Mesodermal cell (in vitro differentiated cells): ENCODE data around the gene SDF2L1.
A peak's percentile ranks its signal among the peaks of the same experiment; 100 is the strongest.
"Not testable (repeated sequence)": the region's sequence is repeated elsewhere in the genome, so short reads cannot be mapped to it uniquely, and the experiment has no call there.

Experiments used
- H3K27ac ChIP-seq: 2 replicates; pipeline ENCODE4 v1.7.0; 2013; ENCODE audit warnings: mild to moderate bottlenecking, low read depth, low read length, moderate library complexity; ENCODE audit not compliant: severe bottlenecking
- H3K36me3 ChIP-seq: 2 replicates; pipeline ENCODE4 v1.7.1; 2013; ENCODE audit warnings: mild to moderate bottlenecking, low read length, moderate library complexity; ENCODE audit not compliant: control insufficient read depth, insufficient read depth
- H3K4me1 ChIP-seq: one replicate; pipeline ENCODE4 v1.7.1; 2013; ENCODE audit warnings: mild to moderate bottlenecking, low read length; ENCODE audit not compliant: insufficient read depth, control insufficient read depth, poor library complexity, severe bottlenecking
- H3K4me3 ChIP-seq: 2 replicates; pipeline ENCODE4 v1.7.0; 2013; ENCODE audit warnings: low read length, control low read depth, mild to moderate bottlenecking; ENCODE audit not compliant: insufficient read depth, poor library complexity, severe bottlenecking; ENCODE audit errors: extremely low read depth
- H3K9me3 ChIP-seq: 2 replicates; pipeline ENCODE4 v1.7.1; 2013; ENCODE audit warnings: mild to moderate bottlenecking, low read length, moderate library complexity; ENCODE audit not compliant: control insufficient read depth
- WGBS, 2 experiments: methylation state at CpG; one replicate each; pipeline ENCODE4 v1.1.5; 2013; ENCODE audit warnings: missing lambda C conversion rate in 2 of 2; ENCODE audit not compliant: insufficient coverage in 2 of 2; 5-methylcytosine and 5-hydroxymethylcytosine counted together

Gene SDF2L1

DNA sequence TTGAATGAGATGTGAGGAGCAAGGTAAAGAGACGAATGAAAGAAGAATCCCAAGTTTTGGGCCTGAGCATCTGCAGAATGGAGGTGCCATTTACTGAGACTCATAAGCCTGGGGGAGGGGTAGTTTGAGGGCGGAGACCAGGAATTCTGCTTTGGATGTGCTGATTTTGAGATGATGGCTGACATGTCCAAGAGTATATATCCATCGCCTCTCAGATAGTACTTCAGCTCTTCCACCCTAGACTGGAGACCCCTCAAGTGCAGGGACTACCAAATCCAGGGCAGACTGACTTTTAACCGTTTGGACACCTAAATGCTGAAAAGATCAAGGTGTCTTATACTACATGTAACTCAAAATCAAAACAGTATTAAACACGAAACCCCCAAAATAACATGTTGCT lies 1.3 kb upstream of the SDF2L1 start:
- WGBS, 2 experiments: 82 to 90% methylated on average over 3 of the region's 5 CpGs
- Histone ChIP-seq H3K4me1 (peaks cover 6% of the 10 kb centered on the region), H3K27ac (no peak overlapping the region), H3K4me3 (no peak overlapping the region), H3K36me3 (peaks cover 18% of the 10 kb centered on the region), H3K9me3 (no peaks in the 10 kb centered on the region)

DNA sequence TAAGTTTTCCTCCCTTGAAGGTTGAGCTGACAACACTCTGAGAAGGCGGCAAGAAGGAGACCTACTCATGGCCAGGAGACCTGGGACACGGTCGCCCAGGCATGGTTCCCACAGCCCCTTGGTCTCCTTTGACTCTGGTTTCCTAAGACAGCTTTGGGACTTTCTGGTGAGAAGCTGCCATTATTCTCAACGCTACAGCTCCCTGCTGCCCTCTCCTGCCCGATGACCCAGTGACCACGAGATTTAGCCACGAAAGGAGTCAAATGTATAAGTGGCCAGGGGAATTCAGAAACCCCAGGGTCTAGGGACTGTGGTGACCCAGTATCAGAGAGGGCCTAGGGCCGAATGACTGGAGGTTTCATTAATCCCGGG lies 699 bp upstream of the SDF2L1 start:
- peak overlapping the region; percentile 84 for H3K4me3 ChIP-seq

DNA sequence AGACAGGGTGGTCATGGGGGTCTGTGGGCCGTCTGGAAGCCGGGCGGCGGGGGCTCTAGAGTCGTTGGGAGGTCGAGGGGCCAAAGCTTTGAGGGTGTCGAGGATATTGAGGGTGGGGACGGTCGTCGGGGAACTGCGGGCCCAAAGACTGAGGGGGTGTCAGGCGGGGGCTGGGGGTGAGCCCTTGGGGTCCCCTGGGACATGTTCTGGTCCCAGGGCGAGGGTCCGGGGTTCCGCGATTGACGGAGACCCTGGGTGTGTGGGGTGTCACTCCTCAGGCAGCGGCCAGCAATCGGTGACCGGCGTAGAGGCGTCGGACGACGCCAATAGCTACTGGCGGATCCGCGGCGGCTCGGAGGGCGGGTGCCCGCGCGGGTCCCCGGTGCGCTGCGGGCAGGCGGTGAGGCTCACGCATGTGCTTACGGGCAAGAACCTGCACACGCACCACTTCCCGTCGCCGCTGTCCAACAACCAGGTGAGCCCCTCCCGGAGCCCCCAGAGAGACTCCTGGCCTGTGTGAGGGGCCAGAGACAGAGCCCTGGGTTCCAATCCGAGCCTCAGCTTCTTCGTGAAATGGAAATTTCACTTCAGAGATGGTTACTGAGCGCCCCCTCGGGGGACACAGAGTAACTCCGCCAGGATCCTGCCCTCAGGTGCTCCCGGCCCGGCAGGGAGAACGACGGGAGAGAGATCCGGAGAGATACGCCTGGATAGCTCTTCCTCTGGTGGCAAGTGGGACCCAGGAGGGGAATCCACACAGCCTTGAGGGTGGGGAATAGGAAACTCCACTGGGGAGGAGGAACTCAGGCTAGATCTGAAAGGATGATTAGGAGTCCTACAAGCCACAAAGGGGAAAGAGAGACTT lies 714 bp downstream of the SDF2L1 start:
- peaks cover 6% of the 10 kb centered on the region for H3K4me1 ChIP-seq
- peaks cover 33% of the 10 kb centered on the region for H3K36me3 ChIP-seq
- H3K4me3 ChIP-seq: peak overlapping the region; percentile 84
- WGBS, 2 experiments: 3 to 5% methylated on average over 46 to 56 of the region's 56 CpGs
- H3K27ac ChIP-seq: peak overlapping the region; percentile 69
- no peaks in the 10 kb centered on the region for H3K9me3 ChIP-seq

More for the DNA sequence above, 699 bp upstream of the SDF2L1 start:
- Histone ChIP-seq H3K4me1 (peaks cover 6% of the 10 kb centered on the region), H3K9me3 (no peaks in the 10 kb centered on the region), H3K36me3 (peaks cover 24% of the 10 kb centered on the region), H3K27ac (peak overlapping the region; percentile 78)
- 4 to 8% methylated on average over 8 of the region's 9 CpGs for WGBS, 2 experiments

DNA sequence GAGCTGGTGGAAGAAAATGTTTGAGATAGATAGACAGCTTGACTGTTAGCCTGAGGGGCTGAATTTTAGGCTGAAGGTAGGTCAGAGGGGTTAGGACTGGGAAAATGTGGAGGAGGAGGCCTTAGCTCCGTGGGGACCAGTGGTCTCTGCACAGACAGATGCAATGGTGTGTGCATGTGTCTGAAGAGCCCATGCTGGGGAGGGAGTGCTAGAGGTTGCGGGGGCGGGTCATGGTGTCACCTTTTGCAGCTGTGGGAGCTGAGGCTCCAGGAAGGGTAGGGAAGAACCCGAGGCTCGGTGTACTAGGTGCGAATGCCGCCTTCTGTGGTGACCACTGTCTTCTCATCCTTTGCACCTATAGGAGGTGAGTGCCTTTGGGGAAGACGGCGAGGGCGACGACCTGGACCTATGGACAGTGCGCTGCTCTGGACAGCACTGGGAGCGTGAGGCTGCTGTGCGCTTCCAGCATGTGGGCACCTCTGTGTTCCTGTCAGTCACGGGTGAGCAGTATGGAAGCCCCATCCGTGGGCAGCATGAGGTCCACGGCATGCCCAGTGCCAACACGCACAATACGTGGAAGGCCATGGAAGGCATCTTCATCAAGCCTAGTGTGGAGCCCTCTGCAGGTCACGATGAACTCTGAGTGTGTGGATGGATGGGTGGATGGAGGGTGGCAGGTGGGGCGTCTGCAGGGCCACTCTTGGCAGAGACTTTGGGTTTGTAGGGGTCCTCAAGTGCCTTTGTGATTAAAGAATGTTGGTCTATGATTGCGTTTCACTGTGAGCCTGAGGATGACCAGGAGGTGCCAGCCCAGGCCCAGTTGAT lies 1.6 kb downstream of the SDF2L1 start:
- Histone ChIP-seq H3K9me3 (no peaks in the 10 kb centered on the region), H3K36me3 (peaks cover 39% of the 10 kb centered on the region), H3K4me1 (peaks cover 6% of the 10 kb centered on the region), H3K4me3 (peak overlapping the region; percentile 84), H3K27ac (no peak overlapping the region)
- WGBS, 2 experiments: 95 to 97% methylated on average over 20 to 22 of the region's 22 CpGs

DNA sequence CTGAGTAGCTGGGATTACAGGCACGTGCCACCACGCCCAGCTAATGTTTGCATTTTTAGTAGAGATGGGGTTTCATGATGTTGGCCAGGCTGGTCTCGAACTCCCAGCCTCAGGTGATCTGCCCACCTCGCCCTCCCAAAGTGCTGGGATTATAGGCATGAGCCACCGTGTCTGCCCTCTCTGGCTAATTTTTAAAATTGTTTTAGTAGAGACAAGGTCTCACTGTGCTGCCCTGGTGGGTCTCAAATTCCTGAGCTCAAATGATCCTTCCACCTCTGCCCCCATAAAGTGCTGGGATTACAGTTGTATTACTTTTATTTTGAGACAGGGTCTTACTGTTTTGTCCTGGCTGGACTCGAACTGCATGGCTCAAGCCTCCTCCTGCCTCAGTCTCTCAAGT lies 3.4 kb downstream of the SDF2L1 start:
- not testable (repeated sequence) for H3K9me3 ChIP-seq, H3K27ac ChIP-seq, H3K4me3 ChIP-seq
- Histone ChIP-seq H3K4me1 (peaks cover 11% of the 10 kb centered on the region), H3K36me3 (peaks cover 46% of the 10 kb centered on the region)
- 93 to 96% methylated on average over 5 to 6 of the region's 6 CpGs for WGBS, 2 experiments

DNA sequence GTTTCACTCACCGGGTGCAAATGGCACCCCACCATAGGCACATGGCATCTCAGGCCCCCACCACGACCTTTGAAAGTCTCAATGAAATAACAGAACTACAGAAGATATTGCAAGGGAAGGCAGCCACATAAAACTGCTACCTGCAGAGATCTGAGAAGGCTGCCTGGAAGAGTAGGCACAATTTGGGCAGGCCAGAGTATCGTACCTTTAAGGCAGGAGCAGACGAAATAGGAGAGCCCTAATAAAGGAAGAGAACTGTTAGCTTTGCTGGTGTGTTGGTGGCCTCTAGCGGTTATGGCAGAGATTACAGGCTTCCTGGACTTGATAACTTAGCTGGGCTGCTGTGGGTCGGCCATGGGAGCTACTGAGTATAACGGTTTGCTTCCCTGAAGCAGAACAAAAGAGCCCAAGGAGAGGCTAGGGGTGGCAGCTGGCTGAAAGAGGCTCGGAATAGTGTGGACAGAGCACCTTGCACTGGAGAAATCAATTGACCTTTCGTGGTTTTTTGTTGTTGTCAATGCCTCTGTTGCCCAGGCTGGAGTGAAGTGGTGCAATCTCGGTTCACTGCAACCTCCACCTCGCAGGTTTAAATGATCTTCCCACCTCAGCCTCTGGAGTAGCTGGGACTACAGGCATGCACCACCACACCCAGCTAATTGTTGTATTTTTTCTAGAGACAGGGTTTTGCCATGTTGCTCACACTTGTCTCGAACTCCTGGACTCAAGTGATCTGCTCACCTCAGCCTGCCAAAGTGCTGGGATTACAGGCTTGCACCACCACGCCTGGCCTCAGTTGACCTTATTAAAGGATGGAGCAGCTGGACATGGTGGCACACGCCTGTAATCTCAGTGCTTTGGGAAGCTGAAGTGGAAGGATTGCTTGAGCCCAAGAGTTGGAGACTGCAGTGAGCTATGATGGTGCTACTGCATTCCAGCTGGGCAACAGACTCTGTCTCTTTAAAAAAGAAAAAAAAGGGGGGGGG lies 4.8 kb downstream of the SDF2L1 start:
- no peak overlapping the region for H3K4me3 ChIP-seq
- H3K36me3 ChIP-seq: peaks cover 46% of the 10 kb centered on the region
- no peaks in the 10 kb centered on the region for H3K9me3 ChIP-seq
- H3K4me1 ChIP-seq: peaks cover 14% of the 10 kb centered on the region
- no peak overlapping the region for H3K27ac ChIP-seq
- WGBS, 2 experiments: 70 to 73% methylated on average over 9 to 13 of the region's 14 CpGs

DNA sequence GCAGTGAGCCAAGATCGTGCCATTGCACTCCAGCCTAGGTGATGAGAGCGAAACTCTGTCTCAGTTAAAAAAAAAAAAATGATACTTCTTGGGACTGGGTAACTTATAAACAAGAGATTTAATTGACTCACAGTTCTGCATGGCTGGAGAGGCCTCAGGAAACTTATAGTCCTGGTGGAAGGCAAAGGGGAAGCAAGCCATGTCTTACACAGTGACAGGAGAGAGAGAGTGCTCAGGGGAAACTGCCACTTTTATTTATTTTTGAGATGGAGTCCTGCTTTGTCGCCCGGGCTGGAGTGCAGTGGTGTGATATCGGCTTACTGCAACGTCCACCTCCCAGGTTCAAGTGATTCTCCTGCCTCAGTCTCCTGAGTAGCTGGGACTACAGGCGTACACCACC lies 8.2 kb downstream of the SDF2L1 start:
- no peak overlapping the region for H3K27ac ChIP-seq
- WGBS, 2 experiments: 81 to 93% methylated on average over 5 to 7 of the region's 7 CpGs
- H3K9me3 ChIP-seq: no peaks in the 10 kb centered on the region
- peaks cover 54% of the 10 kb centered on the region for H3K36me3 ChIP-seq
- no peak overlapping the region for H3K4me3 ChIP-seq
- peaks cover 17% of the 10 kb centered on the region for H3K4me1 ChIP-seq

DNA sequence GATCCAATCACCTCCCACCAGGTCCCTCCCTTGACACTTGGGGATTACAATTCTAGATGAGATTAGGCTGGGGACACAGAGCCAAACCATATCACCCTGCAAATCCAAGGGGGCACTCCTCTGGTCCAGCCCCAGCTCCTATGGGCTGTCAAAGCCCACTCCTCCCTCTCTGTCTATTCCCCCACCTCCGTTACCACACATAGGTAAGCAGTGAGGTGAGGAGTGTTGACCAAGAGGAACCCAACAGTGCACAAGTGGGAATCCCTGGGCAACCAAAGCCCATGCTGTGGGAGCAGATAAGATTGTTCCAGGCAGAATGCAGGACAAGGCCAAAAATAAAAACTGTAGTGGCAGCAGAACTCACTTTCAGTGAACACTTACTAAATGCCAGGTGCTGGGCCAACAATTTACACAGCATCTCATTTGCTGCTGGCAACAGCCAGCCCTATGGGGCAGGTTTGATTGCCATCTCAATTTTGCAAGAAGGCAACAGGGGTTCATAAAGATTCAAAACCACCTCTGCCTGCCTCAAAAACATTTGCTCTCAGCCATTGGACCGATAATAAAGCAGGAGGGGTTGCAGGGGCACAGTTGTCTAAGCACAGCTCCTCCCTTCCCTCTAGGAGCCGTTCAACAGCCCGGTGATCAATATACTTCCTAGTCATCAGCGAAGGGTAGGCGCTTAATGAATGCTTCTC lies 8.9 kb downstream of the SDF2L1 start:
- WGBS, 2 experiments: 0 to 7% methylated on average over 1 to 3 of the region's 6 CpGs
- H3K4me3 ChIP-seq: peak overlapping the region; percentile 75
- H3K27ac ChIP-seq: peak overlapping the region; percentile 84
- no peaks in the 10 kb centered on the region for H3K9me3 ChIP-seq
- H3K36me3 ChIP-seq: peaks cover 49% of the 10 kb centered on the region
- peaks cover 17% of the 10 kb centered on the region for H3K4me1 ChIP-seq

DNA sequence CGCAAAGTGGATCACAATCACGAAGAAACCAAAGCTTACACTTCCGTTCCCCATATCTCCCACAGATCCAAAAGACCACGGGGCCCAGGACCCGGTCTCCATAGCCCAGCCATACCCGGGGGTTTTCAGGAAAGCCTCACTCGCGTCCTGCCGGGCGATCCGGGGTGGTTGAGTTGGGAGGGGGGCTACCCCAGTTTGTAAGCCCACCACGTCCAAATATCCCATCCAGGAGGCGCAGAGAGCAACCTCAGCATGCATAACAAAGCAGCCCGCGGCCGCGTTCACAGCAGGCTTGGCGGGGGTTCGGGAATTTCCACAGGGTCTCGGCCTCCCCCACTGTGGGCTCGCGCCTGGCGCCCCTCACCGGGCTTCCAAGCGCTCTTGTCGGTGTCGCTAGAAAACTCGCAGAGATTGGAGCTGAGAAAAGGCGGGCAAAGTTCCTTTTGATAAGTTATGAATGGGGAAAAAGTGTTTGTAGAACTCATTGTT lies 9.5 kb downstream of the SDF2L1 start:
- Histone ChIP-seq H3K4me3 (peak overlapping the region; percentile 75), H3K27ac (peak overlapping the region; percentile 84), H3K9me3 (no peaks in the 10 kb centered on the region), H3K4me1 (peaks cover 17% of the 10 kb centered on the region), H3K36me3 (peaks cover 44% of the 10 kb centered on the region)
- 0 to 1% methylated on average over 15 to 17 of the region's 29 CpGs for WGBS, 2 experiments
